Endothelial cell of umbilical vein (primary cell): ENCODE results near the gene CRACR2B. TPM values are rescaled to one million over a fixed set of nuclear protein-coding genes. Genes with fewer than 3 reads are reported as not detected.

Experiments used
- BruUV-seq: library from RNA; stranded (reverse); fragments of 400-500 nt; replicated peaks from 2 replicates; lab custom pipeline; 2021; lab: Mats Ljungman, UMichigan
- CTCF ChIA-PET: fragments of 300-600, 350-600 bp; sonication (Branson Sonifier 250); formaldehyde crosslinking; loops from one replicate; lab custom pipeline; 2021; ENCODE audit warnings: antibody characterized with exemption, inconsistent platforms; lab: Charles Lee
- POLR2A ChIA-PET: fragments of 300-600, 350-600 bp; sonication (Branson Sonifier 250); formaldehyde crosslinking; loops from one replicate; lab custom pipeline; 2021; ENCODE audit warnings: antibody characterized with exemption, inconsistent platforms; lab: Charles Lee
- DNase-seq: peaks from one replicate; pipeline ENCODE4 v3.0.0-alpha.2; 2011; ENCODE audit warnings: low read depth, low spot score
- FAIRE-seq: peaks from 2 replicates; lab custom pipeline; 2011; peaks lifted over from hg19 to GRCh38; lab: Jason Lieb, UNC
- H2AFZ ChIP-seq: 2 replicates; pipeline ENCODE4 v1.6.0; 2012; ENCODE audit warnings: low read depth, low read length, control low read depth, inconsistent platforms
- H3K27ac ChIP-seq: 2 replicates; pipeline ENCODE4 v1.5.1; 2011; ENCODE audit warnings: low read depth, mild to moderate bottlenecking, control low read depth, low read length, moderate library complexity; ENCODE audit not compliant: insufficient read depth
- H3K27me3 ChIP-seq, 2 experiments: 2 replicates each; pipeline versions ENCODE4 v1.6.0 to v1.6.1; 2011; ENCODE audit warnings: low read length in 2 of 2, mixed read lengths in 1 of 2; ENCODE audit not compliant: control insufficient read depth in 2 of 2, insufficient read depth in 2 of 2
- H3K36me3 ChIP-seq, 2 experiments: 2 replicates in 1 of 2; 3 replicates in 1 of 2; pipeline ENCODE4 v1.5.1; 2011; ENCODE audit warnings: low read length in 2 of 2, mild to moderate bottlenecking in 1 of 2, moderate library complexity in 1 of 2; ENCODE audit not compliant: control insufficient read depth in 2 of 2, insufficient read depth in 2 of 2; ENCODE audit errors: extremely low read depth in 1 of 2
- H3K4me1 ChIP-seq: 3 replicates; pipeline ENCODE4 v1.5.1; 2011; ENCODE audit warnings: mild to moderate bottlenecking, low read length; ENCODE audit not compliant: control insufficient read depth, insufficient read depth; ENCODE audit errors: extremely low read depth
- H3K4me2 ChIP-seq: 2 replicates; pipeline ENCODE4 v1.6.1; 2011; ENCODE audit warnings: low read length, control low read depth, mixed read lengths; ENCODE audit not compliant: insufficient read depth
- H3K4me3 ChIP-seq, 3 experiments: fragments of 200-600 bp in 1 of 3; sonication (generic), shearing (Covaris generic) in 1 of 3; replicated peaks in 1 of 3; 2 replicates each; pipeline ENCODE4 v1.5.1; 2011 to 2016; ENCODE audit warnings: control low read depth in 3 of 3, low read length in 3 of 3, mild to moderate bottlenecking in 2 of 3, inconsistent platforms in 1 of 3, low read depth in 1 of 3, moderate library complexity in 1 of 3; ENCODE audit not compliant: insufficient read depth in 1 of 3
- H3K79me2 ChIP-seq: 2 replicates; pipeline ENCODE4 v1.6.0; 2012; ENCODE audit warnings: low read length, inconsistent platforms; ENCODE audit not compliant: control insufficient read depth, insufficient read depth
- H3K9ac ChIP-seq: replicated peaks from 2 replicates; pipeline ENCODE3; 2011; ENCODE audit warnings: low read length, control low read depth; ENCODE audit not compliant: insufficient read depth; ENCODE audit errors: extremely low read depth
- H3K9me1 ChIP-seq: replicated peaks from 3 replicates; pipeline ENCODE4 v1.6.0; 2011; ENCODE audit warnings: mild to moderate bottlenecking, low read length; ENCODE audit not compliant: control insufficient read depth, insufficient read depth; ENCODE audit errors: extremely low read depth
- H3K9me3 ChIP-seq: replicated peaks from 2 replicates; pipeline ENCODE4 v1.5.1; 2012; ENCODE audit warnings: low read length, inconsistent platforms; ENCODE audit not compliant: control insufficient read depth, insufficient read depth
- H4K20me1 ChIP-seq: replicated peaks from 2 replicates; pipeline ENCODE3; 2011; ENCODE audit warnings: mild to moderate bottlenecking, low read length; ENCODE audit not compliant: control insufficient read depth, insufficient read depth; ENCODE audit errors: extremely low read depth
- EZH2 ChIP-seq: IDR thresholded peaks from 2 replicates; pipeline ENCODE4 v1.6.1; 2012; ENCODE audit warnings: borderline replicate concordance, low read depth, mild to moderate bottlenecking, moderate library complexity, low read length, inconsistent platforms; ENCODE audit not compliant: severe bottlenecking
- FOS ChIP-seq: IDR thresholded peaks from 2 replicates; pipeline ENCODE4 v1.6.1; 2011; ENCODE audit warnings: mild to moderate bottlenecking, low read length, moderate library complexity, borderline replicate concordance; ENCODE audit not compliant: insufficient read depth
- GATA2 ChIP-seq: IDR thresholded peaks from 2 replicates; pipeline ENCODE4 v1.7.0; 2011; ENCODE audit warnings: low read depth, mild to moderate bottlenecking, moderate library complexity, mixed read lengths, low read length; ENCODE audit not compliant: insufficient read length, insufficient read depth
- JUN ChIP-seq: IDR thresholded peaks from 2 replicates; pipeline ENCODE4 v1.6.1; 2011; ENCODE audit warnings: borderline replicate concordance, low read depth; ENCODE audit not compliant: insufficient read length, insufficient read depth
- MYC ChIP-seq: IDR thresholded peaks from one replicate; pipeline ENCODE4 v1.6.1; 2011; ENCODE audit warnings: mild to moderate bottlenecking, low read depth, low read length
- POLR2A ChIP-seq: IDR thresholded peaks from 2 replicates; pipeline ENCODE4 v1.6.1; 2012; ENCODE audit warnings: low read depth, mild to moderate bottlenecking, control low read depth, low read length
- POLR2AphosphoS5 ChIP-seq: IDR thresholded peaks from 2 replicates; pipeline ENCODE4 v1.6.1; 2012; ENCODE audit warnings: low read depth, mild to moderate bottlenecking, control low read depth, low read length, moderate library complexity; ENCODE audit not compliant: insufficient read depth
- dilution Hi-C: fragments of 300-500 bp; cut with MboI; formaldehyde crosslinking; loops from one replicate; pipeline ENCODE4 v1.15.0; 2019; ENCODE audit warnings: low sequenced_read_pairs; ENCODE audit not compliant: extremely low pct_ligation_motif_present
- intact Hi-C: fragments of 100-400 bp; cut with micrococcal nuclease; formaldehyde crosslinking; loops from one replicate; pipeline ENCODE4 v1.10.0; 2022
- polyA plus RNA-seq, 4 experiments: library from polyadenylated mRNA; depleted of rRNA in 3 of 4; stranded (reverse) in 3 of 4; unstranded in 1 of 4; fragments of >200 nt; gene quantifications; 2 replicates each; pipeline versions ENCODE4 v1.2.1 to v1.2.3, GENCODE V29; 2011 to 2012; ENCODE audit warnings: missing spikeins in 1 of 4
- total RNA-seq: library from RNA; stranded (reverse); gene quantifications from 2 replicates; pipeline ENCODE4 v1.2.3, GENCODE V29; 2021
- TF ChIP-seq, protein P1 (sequence below), 2 donors: IDR thresholded peaks; 1 replicate in 1 of 2; 2 replicates in 1 of 2; pipeline ENCODE4 v1.5.1; 2011; ENCODE audit warnings: low read length in 2 of 2, mild to moderate bottlenecking in 2 of 2, moderate library complexity in 2 of 2, control low read depth in 1 of 2, inconsistent platforms in 1 of 2, low read depth in 1 of 2; ENCODE audit not compliant: insufficient read depth in 1 of 2; ENCODE audit errors: extremely low read depth in 1 of 2
- TF ChIP-seq, protein P2 (sequence below): IDR thresholded peaks from 2 replicates; pipeline ENCODE4 v1.6.1; 2011; ENCODE audit not compliant: insufficient read depth, insufficient read length

Gene CRACR2B
- total and polyA plus RNA-seq, 2 donors (not counting 3 experiments of a cell fraction or from before 2014, with no cell fraction given) = 8.4 to 9.3 TPM

DNA sequence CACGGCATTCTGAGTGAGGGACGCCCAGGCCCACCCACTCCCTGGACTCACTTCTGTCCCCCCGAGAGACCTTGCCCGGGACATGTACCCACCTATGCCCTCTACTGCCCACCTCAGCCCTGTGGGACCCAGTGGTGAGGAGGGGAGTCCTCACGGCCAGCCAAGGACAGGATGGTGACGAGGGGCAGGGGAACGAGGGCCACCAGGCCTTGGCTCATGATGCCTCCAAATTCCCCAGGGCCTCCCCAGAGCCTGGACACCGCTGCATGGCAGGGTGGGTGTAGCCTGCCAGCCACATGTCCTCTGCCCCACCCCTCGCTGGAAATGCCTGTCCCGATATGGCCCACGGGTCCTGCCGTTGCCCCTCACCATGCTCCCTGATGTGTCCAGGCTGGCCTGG is 41.1 kb downstream of the CRACR2B start:
- H3K4me1 ChIP-seq = no peaks in the 10 kb centered on the region
- H3K36me3 ChIP-seq = peaks cover 0 to 5% of the 10 kb centered on the region in 2 experiments
- TF ChIP-seq MYC = no peak
- no peak overlapping the region for H3K4me3 ChIP-seq
- no peaks in the 10 kb centered on the region for H4K20me1 ChIP-seq
- dilution Hi-C loops (no loop called here), intact Hi-C loops (no loop called here)
- no peak for FAIRE-seq
- no peak for DNase-seq
- ChIA-PET POLR2A (no interaction called here), CTCF (interaction anchor here (1.8 to 2.5 kb wide), 2 partner anchors 29 to 182 kb away, joined by 4 to 7 read pairs; no protein-coding TSS in a partner anchor)
- H3K27ac ChIP-seq = no peak overlapping the region
- no peaks in the 10 kb centered on the region for H3K9me1 ChIP-seq
- no peak overlapping the region for H2AFZ ChIP-seq
- no TSS peak for BruUV-seq
- no peak overlapping the region for H3K4me2 ChIP-seq
- no peaks in the 10 kb centered on the region for H3K27me3 ChIP-seq
- no peaks in the 10 kb centered on the region for H3K79me2 ChIP-seq
- H3K9ac ChIP-seq = no peak overlapping the region
- H3K9me3 ChIP-seq = no peaks in the 10 kb centered on the region

DNA sequence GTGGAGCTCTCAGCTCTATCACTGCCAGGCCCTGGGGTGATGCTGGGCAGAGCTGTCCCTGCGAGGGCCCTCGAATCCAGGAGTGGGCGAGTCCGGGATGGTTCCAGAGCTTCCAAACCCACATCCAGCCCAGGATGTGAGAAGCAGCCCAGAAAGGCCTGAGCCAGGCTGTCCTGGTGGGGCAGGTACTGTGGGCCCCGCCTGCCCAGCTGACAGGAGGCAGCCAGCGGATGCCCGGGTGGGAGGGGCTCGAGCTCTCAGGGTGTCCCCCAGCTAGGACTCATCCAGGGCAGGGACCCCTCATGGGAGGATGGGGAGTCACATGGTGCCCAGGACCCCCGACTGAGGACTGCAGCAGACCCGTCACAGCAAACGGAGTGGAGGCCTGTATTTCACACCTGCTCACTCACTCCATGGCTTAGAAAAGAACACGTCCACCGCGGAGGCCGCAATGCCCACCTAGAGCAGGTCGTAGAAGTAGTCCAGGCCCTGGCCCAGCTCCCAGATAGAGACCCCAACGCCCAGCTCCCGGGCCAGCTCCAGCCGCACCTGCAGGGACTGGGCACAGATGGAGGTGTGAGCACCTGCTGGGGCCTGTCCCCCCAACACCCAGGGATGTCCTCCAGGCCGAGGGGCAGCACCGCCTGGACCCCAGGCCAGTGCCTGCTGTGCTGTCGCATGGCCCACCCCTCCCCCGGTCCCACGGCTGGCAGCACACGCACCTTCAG is 41.8 kb downstream of the CRACR2B start:
- Histone ChIP-seq H3K4me3 (no peak overlapping the region), H3K9ac (no peak overlapping the region), H3K4me2 (no peak overlapping the region), H3K27me3 (no peaks in the 10 kb centered on the region), H3K4me1 (no peaks in the 10 kb centered on the region), H3K79me2 (no peaks in the 10 kb centered on the region), H3K36me3 (peaks cover 0 to 5% of the 10 kb centered on the region in 2 experiments), H3K9me3 (no peaks in the 10 kb centered on the region), H3K27ac (no peak overlapping the region), H4K20me1 (no peaks in the 10 kb centered on the region), H3K9me1 (no peaks in the 10 kb centered on the region), H2AFZ (no peak overlapping the region)
- TF ChIP-seq POLR2AphosphoS5 = no peak
- TF ChIP-seq JUN = no peak
- TF ChIP-seq, protein P1, sequence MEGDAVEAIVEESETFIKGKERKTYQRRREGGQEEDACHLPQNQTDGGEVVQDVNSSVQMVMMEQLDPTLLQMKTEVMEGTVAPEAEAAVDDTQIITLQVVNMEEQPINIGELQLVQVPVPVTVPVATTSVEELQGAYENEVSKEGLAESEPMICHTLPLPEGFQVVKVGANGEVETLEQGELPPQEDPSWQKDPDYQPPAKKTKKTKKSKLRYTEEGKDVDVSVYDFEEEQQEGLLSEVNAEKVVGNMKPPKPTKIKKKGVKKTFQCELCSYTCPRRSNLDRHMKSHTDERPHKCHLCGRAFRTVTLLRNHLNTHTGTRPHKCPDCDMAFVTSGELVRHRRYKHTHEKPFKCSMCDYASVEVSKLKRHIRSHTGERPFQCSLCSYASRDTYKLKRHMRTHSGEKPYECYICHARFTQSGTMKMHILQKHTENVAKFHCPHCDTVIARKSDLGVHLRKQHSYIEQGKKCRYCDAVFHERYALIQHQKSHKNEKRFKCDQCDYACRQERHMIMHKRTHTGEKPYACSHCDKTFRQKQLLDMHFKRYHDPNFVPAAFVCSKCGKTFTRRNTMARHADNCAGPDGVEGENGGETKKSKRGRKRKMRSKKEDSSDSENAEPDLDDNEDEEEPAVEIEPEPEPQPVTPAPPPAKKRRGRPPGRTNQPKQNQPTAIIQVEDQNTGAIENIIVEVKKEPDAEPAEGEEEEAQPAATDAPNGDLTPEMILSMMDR (IDR thresholded peaks at IDR 0.05; ENCODE audit: extremely low read depth in 1 of 2, insufficient read depth in 1 of 2, low read depth in 1 of 2, low read length in 2 of 2) = no peak
- TF ChIP-seq POLR2A = no peak
- TF ChIP-seq, protein P2, sequence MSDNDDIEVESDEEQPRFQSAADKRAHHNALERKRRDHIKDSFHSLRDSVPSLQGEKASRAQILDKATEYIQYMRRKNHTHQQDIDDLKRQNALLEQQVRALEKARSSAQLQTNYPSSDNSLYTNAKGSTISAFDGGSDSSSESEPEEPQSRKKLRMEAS = no peak
- no peak for TF ChIP-seq FOS
- no peak for TF ChIP-seq MYC
- TF ChIP-seq EZH2 = no peak
- no peak for TF ChIP-seq GATA2
- intact Hi-C loops = no loop called here
- FAIRE-seq (no peak), DNase-seq (no peak)
- dilution Hi-C loops = no loop called here
- POLR2A ChIA-PET = no interaction called here
- CTCF ChIA-PET = interaction anchor here (1.0 to 2.5 kb wide), 4 partner anchors 13 to 181 kb away, joined by 3 to 7 read pairs (median 4); no protein-coding TSS in a partner anchor
- BruUV-seq = no TSS peak
